Erythroblast (primary cell): ENCODE results near the gene GIMAP5.

ENCODE experiments used
- GATA1 ChIP-seq: IDR thresholded peaks from 2 replicates; pipeline ENCODE4 v1.6.1; 2011; ENCODE audit warnings: low read depth, mild to moderate bottlenecking, control low read depth, low read length, moderate library complexity
- POLR2A ChIP-seq: IDR thresholded peaks from 2 replicates; pipeline ENCODE4 v1.6.1; 2011; ENCODE audit warnings: mild to moderate bottlenecking, low read length

DNA sequence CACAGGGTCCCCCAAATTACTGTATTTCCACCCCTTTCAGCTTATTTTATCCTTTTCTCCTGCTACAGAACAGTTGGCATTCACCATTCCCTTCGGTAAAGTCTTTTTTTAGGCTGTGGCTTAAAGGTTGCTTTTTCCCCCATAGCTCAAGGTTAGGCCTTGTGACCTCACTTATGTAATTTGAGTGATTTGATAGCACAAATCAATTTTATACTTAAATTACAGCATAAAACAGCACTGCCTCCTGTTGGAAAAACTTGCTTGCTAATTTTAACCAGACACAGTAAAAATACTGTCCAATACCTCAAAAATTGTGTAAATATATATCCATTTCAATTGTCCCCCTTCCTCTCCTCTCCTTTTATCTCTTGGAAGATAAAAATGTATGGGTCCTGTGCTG is 13.8 kb upstream of the GIMAP5 start:
- TF ChIP-seq POLR2A (no peak), GATA1 (no peak)
